ENCODE measurements around the gene SSRP1. TPM values are rescaled to one million over a fixed set of nuclear protein-coding genes. Genes with fewer than 3 reads are reported as not detected.
"Not testable (repeated sequence)": the region's sequence is repeated elsewhere in the genome, so short reads cannot be mapped to it uniquely, and the experiment has no call there.

Gene SSRP1
- total RNA-seq, 1 experiment from 2014 or later: 399 TPM

DNA sequence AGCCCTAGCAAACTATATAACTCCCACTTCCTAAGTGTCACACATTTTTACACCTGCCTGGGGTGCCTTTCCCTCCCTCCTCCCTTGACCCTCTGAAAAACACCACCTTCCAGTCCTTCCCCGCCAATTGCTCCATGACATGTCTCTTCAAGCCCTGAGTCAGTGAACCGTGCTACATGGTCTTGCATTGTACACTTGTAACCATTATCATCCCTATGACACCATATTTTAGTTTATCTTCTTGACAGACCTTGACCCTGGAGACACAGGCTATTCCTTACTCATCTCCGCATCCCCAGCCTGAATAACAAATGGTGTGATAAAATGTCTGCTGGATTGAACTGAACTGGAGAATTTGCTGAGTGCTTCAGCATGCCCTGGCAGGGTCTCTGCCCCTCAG is 47.8 kb downstream of the SSRP1 start:
- POLR2A ChIA-PET (ENCODE audit: low non-redundant PET): no interaction called here
- intact Hi-C loops (cut with micrococcal nuclease; ENCODE audit: unreplicated experiment): no loop called here

DNA sequence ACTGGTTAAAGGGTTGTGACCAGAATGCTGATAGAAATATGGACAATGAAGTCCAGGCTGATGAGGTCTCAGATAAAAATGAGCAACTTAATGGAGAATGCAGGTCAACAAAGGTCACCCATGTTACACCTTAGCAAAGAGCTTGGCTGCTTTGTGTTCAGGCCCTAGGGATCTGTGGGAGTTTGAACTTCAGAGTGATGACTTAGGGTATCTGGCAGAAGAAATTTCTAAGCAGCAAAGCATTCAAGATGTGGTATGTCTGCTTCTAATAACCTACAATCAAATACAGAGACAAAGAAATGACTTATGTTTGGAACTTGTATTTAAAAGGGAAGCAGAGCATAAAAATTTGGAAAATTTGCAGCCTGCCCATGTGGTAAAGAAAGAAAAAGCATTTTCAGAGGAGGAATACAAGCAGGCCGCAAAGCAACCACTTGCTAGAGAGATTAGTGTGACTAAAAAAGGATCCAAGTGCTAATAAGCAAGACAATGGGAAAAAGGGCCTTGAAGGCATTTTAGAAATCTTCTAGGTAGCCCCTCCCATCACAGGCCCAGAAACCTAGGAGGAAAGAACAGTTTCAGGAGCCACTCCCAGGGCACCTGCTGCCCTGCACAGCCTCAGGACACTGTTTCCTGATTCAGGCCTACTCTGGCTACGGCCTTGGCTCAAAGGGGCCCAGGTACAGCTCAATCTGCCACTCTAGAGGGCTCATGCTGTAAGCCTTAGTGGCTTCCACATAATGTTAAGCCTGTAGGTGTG is 52.3 kb downstream of the SSRP1 start:
- POLR2A ChIA-PET (ENCODE audit: low non-redundant PET): no interaction called here
- H3K27ac ChIP-seq (ENCODE audit: low read depth, low read length, poor library complexity, severe bottlenecking): no peak overlapping the region
- no peaks in the 10 kb centered on the region for H3K9me3 ChIP-seq (ENCODE audit: low read depth, low read length, poor library complexity, severe bottlenecking)
- intact Hi-C loops (cut with micrococcal nuclease; ENCODE audit: unreplicated experiment): no loop called here
- H3K36me3 ChIP-seq (ENCODE audit: insufficient read depth, low read length, poor library complexity, severe bottlenecking): no peaks in the 10 kb centered on the region
- CTCF ChIA-PET: no interaction called here
- peaks cover 7% of the 10 kb centered on the region for H3K4me1 ChIP-seq (ENCODE audit: insufficient read depth, low read length, poor library complexity, severe bottlenecking)
- no TSS peak for BruUV-seq (replicated peaks)
- no peak for DNase-seq (ENCODE audit: low spot score)
- H3K4me3 ChIP-seq (ENCODE audit: low read depth, low read length, poor library complexity, severe bottlenecking): no peak overlapping the region
- H3K27me3 ChIP-seq (replicated peaks; ENCODE audit: insufficient read depth, low read depth, low read length, poor library complexity): no peaks in the 10 kb centered on the region
- TF ChIP-seq CTCF (conservative IDR thresholded peaks at IDR 0.05; ENCODE audit: low read depth, low read length) (no peak), EZH2 (IDR thresholded peaks at IDR 0.05; ENCODE audit: borderline replicate concordance, low read depth, low read length, poor library complexity, severe bottlenecking) (no peak)

More for the DNA sequence above, 47.8 kb downstream of the SSRP1 start:
- Histone ChIP-seq H3K27ac (ENCODE audit: low read depth, low read length, poor library complexity, severe bottlenecking) (no peak overlapping the region), H3K36me3 (ENCODE audit: insufficient read depth, low read length, poor library complexity, severe bottlenecking) (no peaks in the 10 kb centered on the region), H3K4me1 (ENCODE audit: insufficient read depth, low read length, poor library complexity, severe bottlenecking) (peaks cover 14% of the 10 kb centered on the region), H3K4me3 (ENCODE audit: low read depth, low read length, poor library complexity, severe bottlenecking) (no peak overlapping the region), H3K27me3 (replicated peaks; ENCODE audit: insufficient read depth, low read depth, low read length, poor library complexity) (no peaks in the 10 kb centered on the region), H3K9me3 (ENCODE audit: low read depth, low read length, poor library complexity, severe bottlenecking) (no peaks in the 10 kb centered on the region)
- CTCF ChIA-PET: no interaction called here
- DNase-seq (ENCODE audit: low spot score): no peak
- TF ChIP-seq CTCF (conservative IDR thresholded peaks at IDR 0.05; ENCODE audit: low read depth, low read length) (no peak), EZH2 (IDR thresholded peaks at IDR 0.05; ENCODE audit: borderline replicate concordance, low read depth, low read length, poor library complexity, severe bottlenecking) (no peak)
- BruUV-seq (replicated peaks): no TSS peak

GRCh38 chr11:57281546-57281945 is 54.1 kb downstream of the SSRP1 start:
- intact Hi-C loops (cut with micrococcal nuclease; ENCODE audit: unreplicated experiment); POLR2A ChIA-PET (ENCODE audit: low non-redundant PET): not testable (repeated sequence)

GRCh38 chr11:57279116-57279515 is 56.6 kb downstream of the SSRP1 start:
- no peak for TF ChIP-seq EZH2 (IDR thresholded peaks at IDR 0.05; ENCODE audit: borderline replicate concordance, low read depth, low read length, poor library complexity, severe bottlenecking)
- TF ChIP-seq CTCF (conservative IDR thresholded peaks at IDR 0.05; ENCODE audit: low read depth, low read length): no peak
- DNase-seq (ENCODE audit: low spot score): no peak
- Histone ChIP-seq H3K9me3 (ENCODE audit: low read depth, low read length, poor library complexity, severe bottlenecking) (no peaks in the 10 kb centered on the region), H3K27ac (ENCODE audit: low read depth, low read length, poor library complexity, severe bottlenecking) (no peak overlapping the region), H3K27me3 (replicated peaks; ENCODE audit: insufficient read depth, low read depth, low read length, poor library complexity) (no peaks in the 10 kb centered on the region), H3K36me3 (ENCODE audit: insufficient read depth, low read length, poor library complexity, severe bottlenecking) (no peaks in the 10 kb centered on the region), H3K4me1 (ENCODE audit: insufficient read depth, low read length, poor library complexity, severe bottlenecking) (peaks cover 7% of the 10 kb centered on the region), H3K4me3 (ENCODE audit: low read depth, low read length, poor library complexity, severe bottlenecking) (no peak overlapping the region)
- CTCF ChIA-PET: no interaction called here
- BruUV-seq (replicated peaks): no TSS peak
- POLR2A ChIA-PET (ENCODE audit: low non-redundant PET): no interaction called here
- intact Hi-C loops (cut with micrococcal nuclease; ENCODE audit: unreplicated experiment): no loop called here

More at GRCh38 chr11:57281546-57281945, 54.1 kb downstream of the SSRP1 start:
- H3K9me3 ChIP-seq (ENCODE audit: low read depth, low read length, poor library complexity, severe bottlenecking); DNase-seq (ENCODE audit: low spot score); H3K27ac ChIP-seq (ENCODE audit: low read depth, low read length, poor library complexity, severe bottlenecking); H3K36me3 ChIP-seq (ENCODE audit: insufficient read depth, low read length, poor library complexity, severe bottlenecking); H3K27me3 ChIP-seq (replicated peaks; ENCODE audit: insufficient read depth, low read depth, low read length, poor library complexity); CTCF ChIA-PET; H3K4me3 ChIP-seq (ENCODE audit: low read depth, low read length, poor library complexity, severe bottlenecking); BruUV-seq (replicated peaks): not testable (repeated sequence)
- peaks cover 13% of the 10 kb centered on the region for H3K4me1 ChIP-seq (ENCODE audit: insufficient read depth, low read length, poor library complexity, severe bottlenecking)

All from A673 (cell line).